Ovary (tissue), 3 donors: Measurements from ENCODE around the gene IL6.

Experiments
- CTCF ChIP-seq, 3 donors: fragments of 450-650 bp in 2 of 3; fragments of 200-600 bp in 1 of 3; IDR thresholded peaks; one replicate each; pipeline versions ENCODE4 v1.5.1 to v1.8.0; 2016 to 2022; ENCODE audit warnings: antibody characterized with exemption in 3 of 3, mild to moderate bottlenecking in 1 of 3
- POLR2A ChIP-seq: fragments of 450-650 bp; IDR thresholded peaks from one replicate; pipeline ENCODE4 v1.6.1; 2017; ENCODE audit warnings: antibody characterized with exemption, mild to moderate bottlenecking, moderate library complexity
- donor health status: DM: no; HTN: no; CAD: no.

- no peak for TF ChIP-seq CTCF (IDR thresholded peaks at IDR 0.05)
- no peak for TF ChIP-seq POLR2A
Measured at GRCh38 chr7:22776964-22777363, 50.0 kb downstream of the IL6 start.
